ENCODE data around the gene GIPC3. TPM values are rescaled to one million over a fixed set of nuclear protein-coding genes. Genes with fewer than 3 reads are reported as not detected.

GIPC3 gene, protein sequence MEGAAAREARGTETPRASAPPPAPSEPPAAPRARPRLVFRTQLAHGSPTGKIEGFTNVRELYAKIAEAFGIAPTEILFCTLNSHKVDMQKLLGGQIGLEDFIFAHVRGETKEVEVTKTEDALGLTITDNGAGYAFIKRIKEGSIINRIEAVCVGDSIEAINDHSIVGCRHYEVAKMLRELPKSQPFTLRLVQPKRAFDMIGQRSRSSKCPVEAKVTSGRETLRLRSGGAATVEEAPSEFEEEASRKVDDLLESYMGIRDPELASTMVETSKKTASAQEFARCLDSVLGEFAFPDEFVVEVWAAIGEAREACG
- polyA plus RNA-seq: 1.6 TPM
- long read RNA-seq, donor 1, full-length matches to known transcripts: 1 of 1 reads
- long read RNA-seq, donor 1, partial matches to known transcripts: 0 of 1 reads
- long read RNA-seq, donor 1, other reads (novel, unspliced or antisense): 0 of 1 reads
- long read RNA-seq, donor 2: 0 reads
- long read RNA-seq, donor 3: 0 reads
- long read RNA-seq, donor 4: 0 reads
- long read RNA-seq, donor 5: 0 reads
- long read RNA-seq, donor 6: 0 reads
- long read RNA-seq, donor 7: 0 reads
- long read RNA-seq, donor 8, full-length matches to known transcripts: 1 of 1 reads
- long read RNA-seq, donor 8, partial matches to known transcripts: 0 of 1 reads
- long read RNA-seq, donor 8, other reads (novel, unspliced or antisense): 0 of 1 reads
- long read RNA-seq, donor 9: 0 reads
- long read RNA-seq, donor 10, full-length matches to known transcripts: 2 of 2 reads
- long read RNA-seq, donor 10, partial matches to known transcripts: 0 of 2 reads
- long read RNA-seq, donor 10, other reads (novel, unspliced or antisense): 0 of 2 reads
- long read RNA-seq, donor 11, full-length matches to known transcripts: 1 of 1 reads
- long read RNA-seq, donor 11, partial matches to known transcripts: 0 of 1 reads
- long read RNA-seq, donor 11, other reads (novel, unspliced or antisense): 0 of 1 reads

DNA sequence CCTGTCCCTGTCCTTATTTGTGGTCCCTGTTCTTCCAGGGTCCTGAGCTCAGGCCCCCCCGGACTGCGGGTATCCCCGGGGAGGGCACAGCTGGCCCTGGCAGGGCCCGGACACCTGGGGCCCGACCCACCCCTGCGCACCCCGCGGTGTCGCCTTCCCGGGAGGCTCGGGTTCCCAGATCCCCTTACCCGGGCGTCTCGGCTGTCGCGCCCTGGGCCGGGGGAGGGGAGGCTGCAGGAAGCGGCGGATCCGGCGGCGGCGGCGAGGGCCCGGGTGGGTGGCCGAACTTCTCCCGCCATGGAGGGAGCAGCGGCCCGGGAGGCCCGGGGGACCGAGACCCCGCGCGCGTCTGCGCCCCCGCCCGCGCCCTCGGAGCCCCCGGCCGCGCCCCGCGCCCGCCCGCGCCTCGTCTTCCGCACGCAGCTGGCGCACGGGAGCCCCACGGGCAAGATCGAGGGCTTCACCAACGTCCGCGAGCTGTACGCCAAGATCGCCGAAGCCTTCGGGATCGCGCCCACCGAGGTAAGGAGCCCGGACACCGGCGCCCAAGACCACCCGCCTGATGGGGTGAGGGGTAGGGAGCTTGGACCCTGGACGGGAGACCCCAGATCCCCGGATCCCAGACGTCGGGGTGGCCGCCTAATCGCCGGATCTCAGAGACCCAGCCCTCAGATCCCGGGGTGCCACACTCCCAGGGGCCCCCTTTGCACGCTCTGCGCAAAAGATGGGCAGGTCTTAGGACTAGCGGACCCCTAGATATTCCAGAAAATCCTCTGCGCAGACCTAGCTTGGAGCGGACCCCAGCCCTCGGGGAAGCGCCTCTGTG, at the start of gene GIPC3:
TSS of gene GIPC3 (plus strand) at position 178 of the 826 bp plus-strand sequence. CDS start at position 298, 120 bp downstream.
- DNase-seq: no peak
- peak within 1 kb of the TSS; percentile 5 for H3K4me3 ChIP-seq (ENCODE audit: low read length)
- H3K27ac ChIP-seq (ENCODE audit: low read length): no peak within 1 kb of the TSS
- no peaks in the 10 kb centered on the region for H3K4me1 ChIP-seq (ENCODE audit: control insufficient read depth, insufficient read depth, low read length)
- H3K9me3 ChIP-seq (ENCODE audit: control insufficient read depth, low read depth, low read length): peaks cover 11% of the 10 kb centered on the region
- peaks cover 34% of the 10 kb centered on the region for H3K27me3 ChIP-seq (ENCODE audit: control insufficient read depth, insufficient read depth, low read length)
- WGBS (ENCODE audit: insufficient coverage, low lambda C conversion rate): no CpG with 5 or more reads among the region's 84 CpGs
- H3K36me3 ChIP-seq (ENCODE audit: control insufficient read depth, insufficient read depth, low read length): no peaks in the 10 kb centered on the region

DNA sequence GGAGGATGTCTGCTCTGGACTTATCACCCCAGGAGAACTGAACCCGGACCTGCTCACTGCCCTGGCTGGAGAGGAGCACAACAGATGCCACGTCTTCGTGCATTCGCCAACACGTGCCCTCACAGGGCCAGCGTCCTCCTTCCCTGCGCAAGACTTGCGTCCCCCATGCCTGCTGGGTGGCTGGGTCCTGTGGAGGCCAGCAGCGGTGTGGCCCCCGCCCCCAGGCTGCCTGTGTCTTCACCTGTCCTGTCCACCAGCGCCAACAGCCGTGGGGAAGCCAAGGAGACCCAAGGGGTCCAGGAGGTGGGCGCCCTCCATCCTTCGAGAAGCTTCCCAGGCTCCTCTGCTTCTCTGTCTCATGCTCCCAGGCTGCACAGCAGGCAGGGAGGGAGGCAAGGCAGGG, 49.7 kb upstream of the GIPC3 start:
- no peak for DNase-seq
- Histone ChIP-seq H3K27me3 (ENCODE audit: control insufficient read depth, insufficient read depth, low read length) (no peaks in the 10 kb centered on the region), H3K27ac (ENCODE audit: low read length) (no peak overlapping the region), H3K4me1 (ENCODE audit: control insufficient read depth, insufficient read depth, low read length) (no peaks in the 10 kb centered on the region), H3K36me3 (ENCODE audit: control insufficient read depth, insufficient read depth, low read length) (peaks cover 72% of the 10 kb centered on the region), H3K4me3 (ENCODE audit: low read length) (no peak overlapping the region), H3K9me3 (ENCODE audit: control insufficient read depth, low read depth, low read length) (peaks cover 7% of the 10 kb centered on the region)
- WGBS (ENCODE audit: insufficient coverage, low lambda C conversion rate): no CpG with 5 or more reads among the region's 14 CpGs

GRCh38 chr19:3535981-3536380, 49.3 kb upstream of the GIPC3 start:
- Histone ChIP-seq H3K9me3 (ENCODE audit: control insufficient read depth, low read depth, low read length) (peaks cover 7% of the 10 kb centered on the region), H3K4me3 (ENCODE audit: low read length) (no peak overlapping the region), H3K27ac (ENCODE audit: low read length) (no peak overlapping the region), H3K36me3 (ENCODE audit: control insufficient read depth, insufficient read depth, low read length) (peaks cover 68% of the 10 kb centered on the region), H3K27me3 (ENCODE audit: control insufficient read depth, insufficient read depth, low read length) (no peaks in the 10 kb centered on the region), H3K4me1 (ENCODE audit: control insufficient read depth, insufficient read depth, low read length) (no peaks in the 10 kb centered on the region)
- WGBS (ENCODE audit: insufficient coverage, low lambda C conversion rate): no CpG with 5 or more reads among the region's 10 CpGs
- DNase-seq: no peak

DNA sequence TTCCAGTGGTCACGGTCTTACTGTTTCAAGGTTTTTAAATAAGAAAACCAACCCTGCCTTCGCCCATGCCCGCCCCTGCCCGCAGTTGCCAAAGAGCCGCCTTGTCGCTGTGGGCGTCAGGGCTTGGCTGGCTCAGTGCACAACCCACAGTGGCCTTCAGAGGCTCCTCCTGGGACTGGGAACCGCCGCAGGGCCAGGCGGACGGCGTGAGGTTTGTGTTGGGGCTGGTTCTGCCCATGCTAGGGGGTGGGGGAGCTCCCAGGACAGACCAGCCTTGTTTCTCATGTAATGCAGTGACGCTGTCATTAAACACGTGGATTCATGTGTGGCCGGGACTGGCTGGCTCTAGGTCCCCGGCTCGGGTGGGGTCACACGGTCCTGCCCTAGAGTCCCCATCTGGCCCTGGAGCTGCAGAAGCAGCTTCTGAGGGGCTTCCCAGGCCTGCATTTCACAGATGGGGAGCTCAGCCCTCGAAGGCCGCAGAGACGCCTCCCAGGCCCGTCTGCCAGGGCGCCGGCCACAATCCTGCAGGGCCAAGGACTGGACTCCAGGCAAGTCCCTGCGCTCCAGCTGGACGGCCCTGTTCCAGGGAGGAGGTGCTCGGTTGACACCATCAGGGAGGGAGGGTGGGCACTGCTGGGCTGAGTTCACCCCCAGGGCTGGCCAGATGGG, 48.7 kb upstream of the GIPC3 start:
- Histone ChIP-seq H3K4me3 (ENCODE audit: low read length) (no peak overlapping the region), H3K36me3 (ENCODE audit: control insufficient read depth, insufficient read depth, low read length) (peaks cover 62% of the 10 kb centered on the region), H3K4me1 (ENCODE audit: control insufficient read depth, insufficient read depth, low read length) (no peaks in the 10 kb centered on the region), H3K9me3 (ENCODE audit: control insufficient read depth, low read depth, low read length) (peaks cover 7% of the 10 kb centered on the region), H3K27ac (ENCODE audit: low read length) (no peak overlapping the region), H3K27me3 (ENCODE audit: control insufficient read depth, insufficient read depth, low read length) (no peaks in the 10 kb centered on the region)
- no peak for DNase-seq
- no CpG with 5 or more reads among the region's 27 CpGs for WGBS (ENCODE audit: insufficient coverage, low lambda C conversion rate)

- no CpG with 5 or more reads among the region's 13 CpGs for WGBS (ENCODE audit: insufficient coverage, low lambda C conversion rate)
- Histone ChIP-seq H3K36me3 (ENCODE audit: control insufficient read depth, insufficient read depth, low read length) (peaks cover 57% of the 10 kb centered on the region), H3K4me1 (ENCODE audit: control insufficient read depth, insufficient read depth, low read length) (no peaks in the 10 kb centered on the region), H3K9me3 (ENCODE audit: control insufficient read depth, low read depth, low read length) (peaks cover 7% of the 10 kb centered on the region), H3K27ac (ENCODE audit: low read length) (no peak overlapping the region), H3K27me3 (ENCODE audit: control insufficient read depth, insufficient read depth, low read length) (no peaks in the 10 kb centered on the region), H3K4me3 (ENCODE audit: low read length) (no peak overlapping the region)
- DNase-seq: no peak
These were observed 48.2 kb upstream of the GIPC3 start for GRCh38 chr19:3537101-3537437.

DNA sequence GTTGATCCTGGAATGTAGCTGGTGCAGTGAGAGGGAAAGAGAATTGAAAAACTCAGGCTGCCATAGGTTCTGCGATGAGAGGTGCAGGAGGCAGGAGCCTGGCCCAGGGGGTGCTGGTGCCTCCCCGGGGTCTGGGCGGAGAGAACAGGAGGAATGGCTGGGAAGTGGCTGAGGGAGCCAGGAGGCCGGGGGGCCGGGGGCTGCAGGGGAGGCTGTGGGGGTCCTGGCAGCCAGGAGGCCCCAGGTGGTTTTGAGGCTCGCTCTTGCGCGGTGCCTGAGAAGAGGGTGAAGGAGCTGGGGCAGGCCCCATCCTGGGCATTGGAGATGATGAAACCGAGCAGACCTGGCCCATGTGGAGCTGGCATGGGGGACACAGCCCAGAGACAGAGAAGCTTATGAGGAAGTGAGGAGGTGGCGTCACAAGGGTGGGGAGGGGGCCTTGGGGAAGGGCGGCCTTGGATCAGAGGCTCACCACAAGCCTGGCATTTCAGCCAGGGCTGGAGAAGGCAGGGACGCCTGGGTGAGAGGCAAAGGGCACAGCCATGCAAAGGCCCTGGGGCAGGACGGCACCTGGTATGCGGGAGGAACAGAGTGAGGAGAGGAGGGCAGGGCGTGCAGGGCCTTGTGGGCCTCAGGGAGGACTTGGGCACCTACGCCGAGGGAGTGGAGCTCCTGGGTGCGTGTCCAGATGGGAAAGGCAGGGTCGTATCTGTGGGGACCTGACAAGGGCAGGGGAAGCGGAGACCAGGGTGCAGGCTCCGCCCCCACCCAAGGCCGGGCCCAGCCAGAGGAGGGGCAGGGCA, 47.6 kb upstream of the GIPC3 start:
- H3K4me3 ChIP-seq (ENCODE audit: low read length): no peak overlapping the region
- H3K27ac ChIP-seq (ENCODE audit: low read length): no peak overlapping the region
- H3K9me3 ChIP-seq (ENCODE audit: control insufficient read depth, low read depth, low read length): peaks cover 7% of the 10 kb centered on the region
- DNase-seq: no peak
- no CpG with 5 or more reads among the region's 22 CpGs for WGBS (ENCODE audit: insufficient coverage, low lambda C conversion rate)
- H3K36me3 ChIP-seq (ENCODE audit: control insufficient read depth, insufficient read depth, low read length): peaks cover 53% of the 10 kb centered on the region
- H3K4me1 ChIP-seq (ENCODE audit: control insufficient read depth, insufficient read depth, low read length): no peaks in the 10 kb centered on the region
- H3K27me3 ChIP-seq (ENCODE audit: control insufficient read depth, insufficient read depth, low read length): no peaks in the 10 kb centered on the region

DNA sequence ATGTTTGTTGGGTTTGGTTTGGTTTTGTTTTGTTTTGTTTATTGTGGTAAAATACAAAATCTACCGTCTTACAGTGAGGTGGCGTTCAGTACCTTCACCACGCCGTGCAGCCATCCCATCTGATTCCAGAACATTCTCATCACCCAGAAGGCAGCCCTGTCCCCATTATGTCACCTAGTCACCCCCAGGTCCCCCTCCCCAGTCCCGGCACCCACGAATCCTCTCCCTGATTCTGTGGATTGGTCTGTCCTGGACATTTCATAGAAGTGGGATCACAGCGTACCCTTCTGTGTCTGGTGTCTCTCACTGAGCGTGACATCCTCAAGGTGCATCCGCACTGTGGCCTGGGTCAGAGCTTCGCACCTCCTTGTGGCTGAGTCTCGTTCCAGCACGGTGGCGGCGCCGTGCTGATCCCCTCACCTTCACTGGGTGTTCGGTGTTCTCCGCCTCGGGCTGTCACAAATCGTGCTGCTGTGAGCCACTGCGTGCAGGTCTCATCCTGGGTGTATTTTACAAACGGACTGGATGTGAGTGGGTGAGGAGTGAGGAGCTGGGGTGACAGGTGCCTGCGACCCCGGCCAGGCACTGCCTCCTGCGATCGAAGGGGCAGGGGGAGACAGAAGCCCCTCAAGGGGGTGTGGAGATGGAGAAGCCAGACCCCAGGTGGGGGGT, 46.9 kb upstream of the GIPC3 start:
- no peak overlapping the region for H3K4me3 ChIP-seq (ENCODE audit: low read length)
- H3K27ac ChIP-seq (ENCODE audit: low read length): no peak overlapping the region
- H3K27me3 ChIP-seq (ENCODE audit: control insufficient read depth, insufficient read depth, low read length): no peaks in the 10 kb centered on the region
- DNase-seq: no peak
- peaks cover 46% of the 10 kb centered on the region for H3K36me3 ChIP-seq (ENCODE audit: control insufficient read depth, insufficient read depth, low read length)
- no CpG with 5 or more reads among the region's 25 CpGs for WGBS (ENCODE audit: insufficient coverage, low lambda C conversion rate)
- H3K4me1 ChIP-seq (ENCODE audit: control insufficient read depth, insufficient read depth, low read length): no peaks in the 10 kb centered on the region
- H3K9me3 ChIP-seq (ENCODE audit: control insufficient read depth, low read depth, low read length): peaks cover 5% of the 10 kb centered on the region

DNA sequence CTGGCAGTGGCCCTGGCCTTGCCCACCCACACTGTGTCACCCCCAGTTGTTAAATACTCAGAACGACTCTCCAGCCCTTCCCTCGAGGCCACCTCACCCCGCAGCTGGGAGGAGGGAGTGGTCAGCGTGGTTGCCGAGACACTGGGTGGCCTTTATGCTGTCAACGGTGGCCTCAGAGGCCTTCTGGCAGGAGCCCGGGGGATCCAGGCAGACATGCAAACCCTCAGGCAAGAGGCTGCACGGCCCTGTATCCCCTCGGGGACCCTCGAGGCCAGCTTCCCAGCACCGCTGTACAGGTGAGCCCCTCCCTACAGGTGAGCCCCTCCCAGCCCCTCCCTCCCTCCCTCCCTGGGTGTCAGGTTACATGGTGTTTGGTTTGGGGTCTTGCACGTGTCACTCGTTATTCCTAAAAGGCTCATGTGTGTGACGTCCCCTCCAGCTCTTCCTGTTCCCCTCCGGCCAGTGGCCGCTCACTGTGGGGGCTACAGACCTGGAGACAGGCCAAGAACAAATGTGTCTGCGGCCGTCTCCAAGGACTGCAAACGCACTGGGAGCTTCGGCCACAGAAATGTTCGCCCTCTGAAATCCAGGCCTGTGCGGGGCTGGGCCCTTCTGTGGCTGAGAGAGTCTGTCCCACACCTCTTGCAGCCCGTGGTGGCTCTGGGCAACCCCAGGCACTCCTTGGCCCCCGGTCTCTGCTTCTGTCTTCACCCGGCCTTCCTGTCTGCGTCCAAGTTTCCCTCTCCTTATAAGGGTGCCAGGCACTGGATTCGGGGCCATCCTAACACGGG, 46.1 kb upstream of the GIPC3 start, which contains the start of gene TEKTIP1:
TSS of gene TEKTIP1 (plus strand) at position 210 of the 791 bp plus-strand sequence. CDS start at position 214, 4 bp downstream.
- H3K27ac ChIP-seq (ENCODE audit: low read length): no peak within 1 kb of the TSS
- peaks cover 5% of the 10 kb centered on the region for H3K9me3 ChIP-seq (ENCODE audit: control insufficient read depth, low read depth, low read length)
- no CpG with 5 or more reads among the region's 28 CpGs for WGBS (ENCODE audit: insufficient coverage, low lambda C conversion rate)
- DNase-seq: no peak
- no peaks in the 10 kb centered on the region for H3K27me3 ChIP-seq (ENCODE audit: control insufficient read depth, insufficient read depth, low read length)
- H3K36me3 ChIP-seq (ENCODE audit: control insufficient read depth, insufficient read depth, low read length): peaks cover 41% of the 10 kb centered on the region
- H3K4me1 ChIP-seq (ENCODE audit: control insufficient read depth, insufficient read depth, low read length): no peaks in the 10 kb centered on the region
- H3K4me3 ChIP-seq (ENCODE audit: low read length): no peak within 1 kb of the TSS
